H9 (cell line): ENCODE data around the gene APCDD1. TPM values are rescaled to one million over a fixed set of nuclear protein-coding genes. Genes with fewer than 3 reads are reported as not detected.

Source experiments
- DNase-seq: peaks from one replicate; pipeline ENCODE4 v3.0.0-alpha.2; 2017
- H2AFZ ChIP-seq: one replicate; pipeline ENCODE4 v1.6.1; 2013; ENCODE audit warnings: mild to moderate bottlenecking, low read length, control low read depth, moderate library complexity
- H2AK5ac ChIP-seq: 2 replicates; pipeline ENCODE4 v1.6.1; 2013; ENCODE audit warnings: low read length, control low read depth, mixed read lengths; ENCODE audit not compliant: insufficient read length
- H2BK120ac ChIP-seq: one replicate; pipeline ENCODE4 v1.6.1; 2013; ENCODE audit warnings: low read depth, mild to moderate bottlenecking, low read length, control low read depth, inconsistent platforms; ENCODE audit not compliant: poor library complexity, severe bottlenecking
- H2BK12ac ChIP-seq: 2 replicates; pipeline ENCODE4 v1.6.1; 2013; ENCODE audit warnings: low read length, control low read depth, mixed read lengths, low read depth; ENCODE audit not compliant: insufficient read length
- H2BK15ac ChIP-seq: 2 replicates; pipeline ENCODE4 v1.6.1; 2013; ENCODE audit warnings: low read depth, low read length, control low read depth
- H2BK20ac ChIP-seq: one replicate; pipeline ENCODE4 v1.6.1; 2013; ENCODE audit warnings: low read depth, mild to moderate bottlenecking, low read length, control low read depth, inconsistent platforms; ENCODE audit not compliant: poor library complexity, severe bottlenecking
- H2BK5ac ChIP-seq: 2 replicates; pipeline ENCODE4 v1.6.1; 2013; ENCODE audit warnings: low read length, control low read depth, mixed read lengths; ENCODE audit not compliant: insufficient read length
- H3K14ac ChIP-seq: 2 replicates; pipeline ENCODE4 v1.6.1; 2013; ENCODE audit warnings: low read length, control low read depth; ENCODE audit not compliant: insufficient read depth
- H3K18ac ChIP-seq: 2 replicates; pipeline ENCODE4 v1.6.1; 2013; ENCODE audit warnings: low read depth, mild to moderate bottlenecking, mixed read lengths, low read length, control low read depth; ENCODE audit not compliant: insufficient read length
- H3K23ac ChIP-seq: 2 replicates; pipeline ENCODE4 v1.6.1; 2013; ENCODE audit warnings: low read length, control low read depth, mixed read lengths, low read depth; ENCODE audit not compliant: insufficient read length
- H3K23me2 ChIP-seq: 2 replicates; pipeline ENCODE4 v1.6.1; 2013; ENCODE audit warnings: low read depth, mild to moderate bottlenecking, mixed read lengths, low read length, control low read depth; ENCODE audit not compliant: insufficient read length, poor library complexity, severe bottlenecking
- H3K27ac ChIP-seq: 2 replicates; pipeline ENCODE4 v1.5.1; 2013; ENCODE audit warnings: low read length, control low read depth, mixed read lengths, low read depth; ENCODE audit not compliant: insufficient read length
- H3K27me3 ChIP-seq: 2 replicates; pipeline ENCODE4 v1.6.1; 2013; ENCODE audit warnings: low read length, control low read depth, inconsistent platforms; ENCODE audit not compliant: insufficient read depth
- H3K4ac ChIP-seq: 2 replicates; pipeline ENCODE4 v1.6.1; 2013; ENCODE audit warnings: low read depth, mild to moderate bottlenecking, control low read depth, inconsistent platforms, low read length, moderate library complexity
- H3K4me1 ChIP-seq: 2 replicates; pipeline ENCODE4 v1.6.1; 2013; ENCODE audit warnings: low read length, control low read depth, inconsistent platforms; ENCODE audit not compliant: insufficient read depth
- H3K4me2 ChIP-seq: 2 replicates; pipeline ENCODE4 v1.6.1; 2013; ENCODE audit warnings: low read length, control low read depth, mixed read lengths; ENCODE audit not compliant: insufficient read length, insufficient read depth
- H3K56ac ChIP-seq: 2 replicates; pipeline ENCODE4 v1.6.1; 2013; ENCODE audit warnings: low read depth, mild to moderate bottlenecking, mixed read lengths, low read length, control low read depth; ENCODE audit not compliant: insufficient read length
- H3K79me1 ChIP-seq: 2 replicates; pipeline ENCODE4 v1.6.1; 2013; ENCODE audit warnings: low read depth, mild to moderate bottlenecking, moderate library complexity, low read length, control low read depth, inconsistent platforms; ENCODE audit not compliant: insufficient read depth, poor library complexity, severe bottlenecking
- H3K79me2 ChIP-seq: 2 replicates; pipeline ENCODE4 v1.6.1; 2013; ENCODE audit warnings: low read length, control low read depth, inconsistent platforms; ENCODE audit not compliant: insufficient read depth
- H3K9ac ChIP-seq: 2 replicates; pipeline ENCODE4 v1.6.1; 2013; ENCODE audit warnings: low read length, control low read depth, mixed read lengths; ENCODE audit not compliant: insufficient read length; ENCODE audit errors: extremely low read depth
- H3K9me3 ChIP-seq: one replicate; pipeline ENCODE4 v1.6.1; 2013; ENCODE audit warnings: low read depth, low read length, inconsistent platforms; ENCODE audit not compliant: control insufficient read depth
- H3T11ph ChIP-seq: one replicate; pipeline ENCODE4 v1.6.1; 2013; ENCODE audit warnings: mild to moderate bottlenecking, low read length, control low read depth, inconsistent platforms
- H4K20me1 ChIP-seq: one replicate; pipeline ENCODE4 v1.6.1; 2013; ENCODE audit not compliant: control insufficient read depth, insufficient read length, insufficient read depth
- H4K5ac ChIP-seq: 2 replicates; pipeline ENCODE4 v1.6.1; 2013; ENCODE audit warnings: low read depth, mild to moderate bottlenecking, mixed read lengths, low read length, control low read depth; ENCODE audit not compliant: insufficient read length
- H4K8ac ChIP-seq: replicated peaks from 2 replicates; pipeline ENCODE4 v1.6.1; 2013; ENCODE audit warnings: low read length, control low read depth, mixed read lengths, low read depth; ENCODE audit not compliant: insufficient read length
- H4K91ac ChIP-seq: 2 replicates; pipeline ENCODE4 v1.6.1; 2013; ENCODE audit warnings: low read depth, mild to moderate bottlenecking, moderate library complexity, mixed read lengths, low read length, control low read depth; ENCODE audit not compliant: insufficient read length
- H3K27ac Mint-ChIP-seq, 3 experiments: 2 replicates in 2 of 3; 3 replicates in 1 of 3; pipeline ENCODE4 v1.8.0; 2020 to 2021; ENCODE audit warnings: mixed read lengths in 3 of 3, mild to moderate bottlenecking in 1 of 3, moderate library complexity in 1 of 3
- H3K27me3 Mint-ChIP-seq: 2 replicates; pipeline ENCODE4 v1.8.0; 2021; ENCODE audit warnings: low read depth, mild to moderate bottlenecking, moderate library complexity, mixed read lengths
- H3K36me3 Mint-ChIP-seq, 3 experiments: 2 replicates in 2 of 3; 3 replicates in 1 of 3; pipeline ENCODE4 v1.8.0; 2020 to 2021; ENCODE audit warnings: low read depth in 3 of 3, mixed read lengths in 3 of 3; ENCODE audit not compliant: insufficient read depth in 1 of 3
- H3K4me1 Mint-ChIP-seq, 2 experiments: 2 replicates each; pipeline ENCODE4 v1.8.0; 2020; ENCODE audit warnings: mixed read lengths in 2 of 2
- H3K4me3 Mint-ChIP-seq, 2 experiments: 2 replicates in 1 of 2; 3 replicates in 1 of 2; pipeline ENCODE4 v1.8.0; 2020 to 2021; ENCODE audit warnings: mild to moderate bottlenecking in 2 of 2, mixed read lengths in 2 of 2, moderate library complexity in 1 of 2
- H3K9me3 Mint-ChIP-seq, 2 experiments: 2 replicates in 1 of 2; 3 replicates in 1 of 2; pipeline ENCODE4 v1.8.0; 2020; ENCODE audit warnings: mild to moderate bottlenecking in 2 of 2, mixed read lengths in 2 of 2, moderate library complexity in 1 of 2
- WGBS: extraction: QIAGEN DNeasy Blood & Tissue Kit; methylation state at CpG from one replicate; pipeline ENCODE4 v1.1.7; 2013; ENCODE audit warnings: missing lambda C conversion rate, low lambda C conversion rate, mixed read lengths; ENCODE audit not compliant: insufficient read length; ENCODE audit errors: extremely low coverage; 5-methylcytosine and 5-hydroxymethylcytosine counted together
- total RNA-seq: library from RNA; stranded (reverse); gene quantifications from 2 replicates; pipeline ENCODE4 v1.2.1, GENCODE V29; 2021
- TF ChIP-seq, protein P1 (sequence below): fragments of 200-600 bp; sonication (generic); conservative IDR thresholded peaks from 3 replicates; pipeline ENCODE4 v1.8.0; 2021; ENCODE audit warnings: antibody characterized with exemption, mild to moderate bottlenecking

The APCDD1 gene
- total RNA-seq, 1 experiment from 2014 or later = 1.8 TPM

GRCh38 chr18:10436160-10436559 is 18.3 kb upstream of the APCDD1 start:
- H3K4me1 Mint-ChIP-seq = no peaks in the 10 kb centered on the region
- Histone ChIP-seq H3K79me1 (no peaks in the 10 kb centered on the region), H3K4ac (no peak overlapping the region), H4K20me1 (no peaks in the 10 kb centered on the region), H2AK5ac (no peak overlapping the region), H2BK15ac (no peak overlapping the region), H3K23ac (no peak overlapping the region), H2BK120ac (no peak overlapping the region), H3K27ac (no peak overlapping the region), H3K56ac (no peak overlapping the region), H2BK20ac (no peak overlapping the region), H3K9ac (no peak overlapping the region), H3K23me2 (no peaks in the 10 kb centered on the region), H4K5ac (no peak overlapping the region), H3T11ph (no peak overlapping the region), H2BK12ac (no peak overlapping the region), H4K8ac (no peak overlapping the region), H3K79me2 (no peaks in the 10 kb centered on the region), H3K18ac (no peak overlapping the region), H3K9me3 (no peaks in the 10 kb centered on the region), H3K4me1 (no peaks in the 10 kb centered on the region), H2AFZ (no peak overlapping the region), H4K91ac (no peak overlapping the region), H3K4me2 (no peak overlapping the region), H2BK5ac (no peak overlapping the region), H3K27me3 (no peaks in the 10 kb centered on the region), H3K14ac (no peak overlapping the region)
- H3K36me3 Mint-ChIP-seq = no peaks in the 10 kb centered on the region
- H3K4me3 Mint-ChIP-seq = no peak overlapping the region
- TF ChIP-seq, protein P1, sequence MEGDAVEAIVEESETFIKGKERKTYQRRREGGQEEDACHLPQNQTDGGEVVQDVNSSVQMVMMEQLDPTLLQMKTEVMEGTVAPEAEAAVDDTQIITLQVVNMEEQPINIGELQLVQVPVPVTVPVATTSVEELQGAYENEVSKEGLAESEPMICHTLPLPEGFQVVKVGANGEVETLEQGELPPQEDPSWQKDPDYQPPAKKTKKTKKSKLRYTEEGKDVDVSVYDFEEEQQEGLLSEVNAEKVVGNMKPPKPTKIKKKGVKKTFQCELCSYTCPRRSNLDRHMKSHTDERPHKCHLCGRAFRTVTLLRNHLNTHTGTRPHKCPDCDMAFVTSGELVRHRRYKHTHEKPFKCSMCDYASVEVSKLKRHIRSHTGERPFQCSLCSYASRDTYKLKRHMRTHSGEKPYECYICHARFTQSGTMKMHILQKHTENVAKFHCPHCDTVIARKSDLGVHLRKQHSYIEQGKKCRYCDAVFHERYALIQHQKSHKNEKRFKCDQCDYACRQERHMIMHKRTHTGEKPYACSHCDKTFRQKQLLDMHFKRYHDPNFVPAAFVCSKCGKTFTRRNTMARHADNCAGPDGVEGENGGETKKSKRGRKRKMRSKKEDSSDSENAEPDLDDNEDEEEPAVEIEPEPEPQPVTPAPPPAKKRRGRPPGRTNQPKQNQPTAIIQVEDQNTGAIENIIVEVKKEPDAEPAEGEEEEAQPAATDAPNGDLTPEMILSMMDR = no peak
- no CpG with 5 or more reads among the region's 3 CpGs for WGBS
- DNase-seq = no peak
- no peaks in the 10 kb centered on the region; the same call in 1 of the 2 replicates for H3K27me3 Mint-ChIP-seq
- H3K9me3 Mint-ChIP-seq = no peaks in the 10 kb centered on the region
- no peak overlapping the region for H3K27ac Mint-ChIP-seq
